ENCODE data around the gene FYN. TPM values are rescaled to one million over a fixed set of nuclear protein-coding genes. Genes with fewer than 3 reads are reported as not detected.

FYN gene
- total RNA-seq, 1 donor from 2014 or later, result 130 TPM

DNA sequence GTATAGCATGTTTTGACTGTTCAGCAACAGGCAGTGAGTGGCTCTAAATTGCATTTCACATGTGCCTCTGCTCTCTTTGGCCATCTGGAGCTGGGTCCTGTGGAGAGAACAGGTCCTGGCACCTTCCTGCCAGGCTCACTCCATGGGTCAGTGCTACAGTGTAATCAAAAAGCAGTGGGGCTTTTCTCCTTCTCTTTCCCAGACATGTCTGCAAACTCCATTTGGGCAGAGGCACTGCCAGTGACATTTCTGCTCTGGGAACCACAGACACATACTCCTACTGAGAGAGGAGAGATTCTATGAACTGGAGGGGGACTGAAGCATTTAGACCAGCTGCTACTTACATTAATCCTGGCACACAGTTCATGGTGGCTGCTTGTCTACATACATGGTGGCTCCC is 199.3 kb downstream of the FYN start:
- H3K9me3 ChIP-seq, result no peaks in the 10 kb centered on the region
- intact Hi-C loops (cut with DNase I), result no loop called here
- H3K36me3 ChIP-seq, result peaks cover 0 to 15% of the 10 kb centered on the region in 2 donors
- TF ChIP-seq POLR2A (IDR thresholded peaks at IDR 0.05) (no peak), CTCF (IDR thresholded peaks at IDR 0.05) (no peak), POLR2AphosphoS5 (IDR thresholded peaks at IDR 0.05; ENCODE audit: insufficient read depth in 1 of 2, low read depth in 1 of 2) (no peak)
- DNase-seq (ENCODE audit: extremely low spot score in 2 of 2), result no peak
- no peak overlapping the region for H3K27ac ChIP-seq
- no peak overlapping the region for H3K4me3 ChIP-seq
- no peaks in the 10 kb centered on the region for H3K4me1 ChIP-seq
- H3K27me3 ChIP-seq, result no peaks in the 10 kb centered on the region

GRCh38 chr6:111673532-111673931 is 199.7 kb downstream of the FYN start:
- DNase-seq (ENCODE audit: extremely low spot score in 2 of 2), result no peak
- Histone ChIP-seq H3K4me3 (no peak overlapping the region), H3K27me3 (no peaks in the 10 kb centered on the region), H3K9me3 (no peaks in the 10 kb centered on the region), H3K27ac (no peak overlapping the region), H3K36me3 (peaks cover 0 to 15% of the 10 kb centered on the region in 2 donors), H3K4me1 (no peaks in the 10 kb centered on the region)
- TF ChIP-seq CTCF (IDR thresholded peaks at IDR 0.05), result no peak
- no peak for TF ChIP-seq POLR2A (IDR thresholded peaks at IDR 0.05)
- TF ChIP-seq POLR2AphosphoS5 (IDR thresholded peaks at IDR 0.05; ENCODE audit: insufficient read depth in 1 of 2, low read depth in 1 of 2), result no peak
- intact Hi-C loops (cut with DNase I), result no loop called here

DNA sequence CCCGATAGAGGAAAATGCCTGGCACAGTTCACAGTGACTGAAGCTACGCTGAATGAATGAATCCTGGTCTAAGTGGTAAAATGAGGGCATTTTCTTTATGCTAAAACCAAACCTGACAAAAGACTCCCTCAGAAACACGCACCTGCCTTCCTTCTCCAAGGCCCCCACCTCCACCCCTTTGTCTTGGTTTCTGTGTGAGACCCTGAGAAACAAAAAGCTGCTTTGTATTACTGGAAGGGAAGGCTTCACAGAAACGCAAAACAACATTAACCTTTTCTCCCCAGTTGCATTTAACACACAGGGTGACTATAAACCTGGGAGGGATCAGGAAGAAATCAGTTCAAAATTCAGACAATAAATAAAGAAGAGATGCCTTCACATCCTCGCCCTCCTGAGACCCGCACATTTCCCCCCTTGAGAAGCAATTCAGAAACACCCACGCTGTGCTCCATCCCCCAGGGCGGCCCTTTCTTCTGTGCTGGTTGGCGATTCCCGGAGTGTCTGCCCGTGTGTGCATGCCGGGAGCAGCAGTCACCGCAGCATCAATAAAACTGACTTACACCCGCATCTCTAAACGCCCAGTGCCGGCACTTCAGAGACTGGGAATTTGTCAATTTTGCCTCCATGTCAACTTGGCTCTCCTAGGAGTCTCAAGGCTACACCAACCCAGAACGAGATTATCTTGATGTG is 200.3 kb downstream of the FYN start:
- TF ChIP-seq CTCF (IDR thresholded peaks at IDR 0.05), result no peak
- no peak for TF ChIP-seq POLR2A (IDR thresholded peaks at IDR 0.05)
- no peak for TF ChIP-seq POLR2AphosphoS5 (IDR thresholded peaks at IDR 0.05; ENCODE audit: insufficient read depth in 1 of 2, low read depth in 1 of 2)

DNA sequence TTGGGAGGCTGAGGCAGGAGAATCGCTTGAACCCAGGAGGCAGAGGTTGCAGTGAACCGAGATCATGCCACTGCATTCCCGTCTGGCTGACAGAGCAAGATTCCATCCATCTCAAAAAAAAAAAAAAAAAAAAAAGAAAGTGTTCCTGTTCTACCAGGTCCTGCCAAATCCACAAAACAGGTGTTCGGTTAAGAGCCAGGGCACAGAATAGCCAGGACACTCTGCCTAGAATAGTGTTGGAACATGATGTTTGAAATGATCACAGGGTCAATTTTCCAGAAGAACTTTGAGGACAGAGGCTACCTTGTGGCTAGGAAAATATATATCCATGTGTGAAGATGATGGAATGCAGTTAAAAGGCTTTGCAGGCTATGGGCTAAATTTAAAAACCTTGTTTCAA is 203.9 kb downstream of the FYN start:
- no peaks in the 10 kb centered on the region for H3K9me3 ChIP-seq
- intact Hi-C loops (cut with DNase I), result no loop called here
- H3K4me1 ChIP-seq, result peaks cover 33% of the 10 kb centered on the region
- peaks cover 0 to 12% of the 10 kb centered on the region in 2 donors for H3K36me3 ChIP-seq
- H3K4me3 ChIP-seq, result no peak overlapping the region
- H3K27me3 ChIP-seq, result no peaks in the 10 kb centered on the region
- no peak for DNase-seq (ENCODE audit: extremely low spot score in 2 of 2)
- no peak overlapping the region for H3K27ac ChIP-seq
- no peak for TF ChIP-seq POLR2AphosphoS5 (IDR thresholded peaks at IDR 0.05; ENCODE audit: insufficient read depth in 1 of 2, low read depth in 1 of 2)
- no peak for TF ChIP-seq CTCF (IDR thresholded peaks at IDR 0.05)
- no peak for TF ChIP-seq POLR2A (IDR thresholded peaks at IDR 0.05)

More for the DNA sequence above, 200.3 kb downstream of the FYN start:
- Histone ChIP-seq H3K36me3 (peaks cover 0 to 15% of the 10 kb centered on the region in 2 donors), H3K9me3 (no peaks in the 10 kb centered on the region), H3K4me1 (peaks cover 1% of the 10 kb centered on the region), H3K4me3 (no peak overlapping the region), H3K27ac (no peak overlapping the region), H3K27me3 (no peaks in the 10 kb centered on the region)
- intact Hi-C loops (cut with DNase I), result no loop called here
- DNase-seq (ENCODE audit: extremely low spot score in 2 of 2), result peak in 1 of 2 donors; percentile 67

- intact Hi-C loops (cut with DNase I), result no loop called here
- H3K36me3 ChIP-seq, result peaks cover 0 to 3% of the 10 kb centered on the region in 2 donors
- H3K27ac ChIP-seq, result peak overlapping the region; percentile 65
- H3K9me3 ChIP-seq, result no peaks in the 10 kb centered on the region
- peaks cover 40% of the 10 kb centered on the region for H3K4me1 ChIP-seq
- H3K27me3 ChIP-seq, result no peaks in the 10 kb centered on the region
- H3K4me3 ChIP-seq, result no peak overlapping the region
- TF ChIP-seq POLR2A (IDR thresholded peaks at IDR 0.05) (no peak), CTCF (IDR thresholded peaks at IDR 0.05) (no peak), POLR2AphosphoS5 (IDR thresholded peaks at IDR 0.05; ENCODE audit: insufficient read depth in 1 of 2, low read depth in 1 of 2) (no peak)
- no peak for DNase-seq (ENCODE audit: extremely low spot score in 2 of 2)
Observed at GRCh38 chr6:111668410-111668809, 204.8 kb downstream of the FYN start.

All from vagina (tissue), 2 donors.